Tongue (tissue), 2 donors: ENCODE results near the gene PRX. TPM values are rescaled to one million over a fixed set of nuclear protein-coding genes. Genes with fewer than 3 reads are reported as not detected.
A peak's percentile ranks its signal among the peaks of the same experiment; 100 is the strongest.
"Not testable (repeated sequence)": the region's sequence is repeated elsewhere in the genome, so short reads cannot be mapped to it uniquely, and the experiment has no call there.

Experiments used
- DNase-seq: peaks from one replicate; pipeline ENCODE4 v3.0.0-alpha.2; 2015
- total RNA-seq: library from RNA; depleted of rRNA; stranded (reverse); fragments of >200 nt; gene quantifications from one replicate; pipeline ENCODE4 v1.2.3, GENCODE V29; 2014

The PRX gene
- total RNA-seq, 1 donor from 2014 or later = 32.0 TPM

- DNase-seq = peak; percentile 97
Measured at GRCh38 chr19:40433391-40434216, 20.4 kb upstream of the PRX start.

GRCh38 chr19:40432760-40433159, 19.6 kb upstream of the PRX start:
- not testable (repeated sequence) for DNase-seq

GRCh38 chr19:40431698-40432097, 18.5 kb upstream of the PRX start:
- no peak for DNase-seq

- not testable (repeated sequence) for DNase-seq
Measured at GRCh38 chr19:40430242-40430641, 17.1 kb upstream of the PRX start.

- not testable (repeated sequence) for DNase-seq
Measured at GRCh38 chr19:40428197-40428596, 15.0 kb upstream of the PRX start.

- DNase-seq = peak; percentile 100
Measured at GRCh38 chr19:40425450-40426287, 12.5 kb upstream of the PRX start, which contains the start of gene SERTAD1. Gene SERTAD1, minus strand, starts transcription at chr19:40425992. Its CDS starts 2,446 bp downstream, at chr19:40423546.

- DNase-seq = peak; percentile 37
Measured at GRCh38 chr19:40424637-40425449, 11.7 kb upstream of the PRX start.

GRCh38 chr19:40423938-40424337, 10.8 kb upstream of the PRX start:
- no peak for DNase-seq

- DNase-seq = no peak
Measured at GRCh38 chr19:40422748-40423566, 9.8 kb upstream of the PRX start.

- DNase-seq = no peak
Measured at GRCh38 chr19:40421993-40422747, 9.0 kb upstream of the PRX start.

- peak; percentile 97 for DNase-seq
Measured at GRCh38 chr19:40420766-40421765, 7.9 kb upstream of the PRX start.

- DNase-seq = no peak
Measured at GRCh38 chr19:40420451-40420765, 7.2 kb upstream of the PRX start.

- no peak for DNase-seq
Measured at GRCh38 chr19:40419780-40420179, 6.6 kb upstream of the PRX start.

GRCh38 chr19:40419066-40419612, 6.0 kb upstream of the PRX start:
- no peak for DNase-seq

GRCh38 chr19:40418040-40418439, 4.9 kb upstream of the PRX start:
- no peak for DNase-seq

GRCh38 chr19:40417643-40417981, 4.4 kb upstream of the PRX start:
- no peak for DNase-seq

- DNase-seq = peak; percentile 54
Measured at GRCh38 chr19:40416918-40417642, 3.9 kb upstream of the PRX start.

GRCh38 chr19:40415768-40416167, 2.6 kb upstream of the PRX start:
- no peak for DNase-seq
